ENCODE results near the gene RBM17. TPM values are rescaled to one million over a fixed set of nuclear protein-coding genes. Genes with fewer than 3 reads are reported as not detected.

The RBM17 gene
- total RNA-seq, 1 experiment from 2014 or later, result 129 TPM

DNA sequence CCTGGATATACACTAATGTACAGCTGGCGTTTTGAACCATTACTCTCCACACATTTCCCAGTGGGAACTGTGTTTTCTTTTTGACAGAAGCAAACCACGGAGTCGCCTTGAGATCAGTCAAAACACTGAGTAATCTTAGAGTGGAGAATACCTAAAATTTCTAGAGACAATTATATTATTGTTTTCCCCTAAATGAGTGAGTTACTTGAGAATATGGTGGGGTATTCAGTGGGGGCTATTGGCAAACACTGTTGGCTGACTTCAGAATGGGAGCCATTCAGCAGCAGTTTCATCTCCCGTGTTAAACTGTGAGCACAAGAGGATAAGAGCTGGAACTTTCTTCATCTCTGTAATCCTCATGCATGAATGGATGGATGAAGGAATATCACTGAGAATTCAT is 32.9 kb upstream of the RBM17 start:
- no peak for TF ChIP-seq TCF7L2 (IDR thresholded peaks at IDR 0.05; ENCODE audit: borderline replicate concordance, extremely low read depth, insufficient read depth, insufficient read length)
- TF ChIP-seq SRF (IDR thresholded peaks at IDR 0.05; ENCODE audit: low read depth), result no peak
- no peak for TF ChIP-seq POLR2A (IDR thresholded peaks at IDR 0.05; ENCODE audit: borderline replicate concordance, extremely low read depth, insufficient read depth, insufficient read length)
- DNase-seq (ENCODE audit: low read depth, low spot score), result no peak
- RAD21 ChIA-PET (ENCODE audit: low non-redundant PET in 1 of 2, low total read pairs in 2 of 2, uncharacterized antibody in 2 of 2, unreplicated experiment in 2 of 2), result no interaction called here
- POLR2A ChIA-PET, result no interaction called here
- Histone ChIP-seq H3K4me3 (replicated peaks in 1 of 2; ENCODE audit: low read depth in 1 of 2, low read length in 2 of 2) (no peak overlapping the region), H3K27me3 (ENCODE audit: insufficient read depth, low read length) (peaks cover 19% of the 10 kb centered on the region; the same call in 1 of the 2 replicates), H2AFZ (ENCODE audit: low read depth, low read length, poor library complexity, severe bottlenecking) (no peak overlapping the region), H3K27ac (ENCODE audit: low read depth, low read length) (no peak overlapping the region), H3K4me2 (ENCODE audit: low read length) (no peak overlapping the region), H4K20me1 (ENCODE audit: insufficient read depth) (no peaks in the 10 kb centered on the region), H3K9ac (ENCODE audit: low read length) (no peak overlapping the region), H3K9me2 (ENCODE audit: insufficient read depth) (no peaks in the 10 kb centered on the region), H3K79me2 (ENCODE audit: insufficient read depth, low read length) (no peaks in the 10 kb centered on the region), H3K4me1 (ENCODE audit: control insufficient read depth in 1 of 2, insufficient read depth in 2 of 2, low read length in 2 of 2) (peaks cover 10 to 23% of the 10 kb centered on the region in 2 experiments; a peak in 3 of 4 replicates), H3K9me3 (ENCODE audit: control insufficient read depth in 1 of 2, insufficient read depth in 1 of 2, low read depth in 1 of 2, low read length in 2 of 2) (no peaks in the 10 kb centered on the region), H3K36me3 (ENCODE audit: control insufficient read depth in 1 of 2, insufficient read depth in 2 of 2, low read length in 2 of 2) (no peaks in the 10 kb centered on the region)
- intact Hi-C loops (cut with micrococcal nuclease), result no loop called here
- ATAC-seq, result no peak
- CTCF ChIA-PET, result no interaction called here
- no TSS peak for BruUV-seq (replicated peaks)

DNA sequence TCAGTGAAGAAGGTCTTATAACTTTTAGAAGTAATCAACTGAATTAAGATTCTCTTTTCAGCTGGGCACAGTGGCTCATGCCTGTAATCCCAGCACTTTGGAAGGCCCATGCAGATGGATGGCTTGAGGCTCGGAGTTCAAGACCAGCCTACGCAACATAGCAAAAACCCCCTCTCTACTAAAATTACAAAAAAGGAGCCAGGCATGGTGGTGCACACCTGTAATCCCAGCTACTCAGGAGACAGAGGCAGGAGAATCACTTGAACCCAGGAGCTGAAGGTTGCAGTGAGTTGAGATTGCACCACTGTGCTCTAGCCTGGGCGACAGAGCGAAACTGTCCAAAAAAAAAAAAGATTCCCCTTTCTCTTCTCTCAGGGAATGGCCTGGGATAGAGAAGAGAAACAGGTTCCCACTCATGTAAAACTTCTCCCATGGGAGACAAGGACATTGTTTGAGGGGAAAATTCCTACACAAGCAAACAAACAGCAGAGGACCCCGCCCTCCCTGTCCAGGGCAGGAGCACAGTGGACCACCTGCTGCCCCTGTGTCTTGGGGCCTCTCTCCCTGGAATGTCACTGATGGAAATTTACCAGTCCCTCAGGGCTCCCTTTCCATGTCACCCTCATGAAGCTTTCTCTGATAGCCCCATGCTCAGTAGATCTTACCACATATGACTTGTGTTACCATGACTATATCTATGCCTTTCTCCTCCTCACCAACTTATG is 32.3 kb upstream of the RBM17 start:
- no peak for TF ChIP-seq SP1 (IDR thresholded peaks at IDR 0.05; ENCODE audit: low read depth)
- Histone ChIP-seq H3K9me2 (ENCODE audit: insufficient read depth) (no peaks in the 10 kb centered on the region), H3K36me3 (ENCODE audit: control insufficient read depth in 1 of 2, insufficient read depth in 2 of 2, low read length in 2 of 2) (no peaks in the 10 kb centered on the region), H3K4me3 (replicated peaks in 1 of 2; ENCODE audit: low read depth in 1 of 2, low read length in 2 of 2) (no peak overlapping the region), H3K79me2 (ENCODE audit: insufficient read depth, low read length) (no peaks in the 10 kb centered on the region), H3K27me3 (ENCODE audit: insufficient read depth, low read length) (peaks cover 19% of the 10 kb centered on the region; the same call in 1 of the 2 replicates), H3K4me1 (ENCODE audit: control insufficient read depth in 1 of 2, insufficient read depth in 2 of 2, low read length in 2 of 2) (peaks cover 10 to 20% of the 10 kb centered on the region in 2 experiments; a peak in 3 of 4 replicates), H4K20me1 (ENCODE audit: insufficient read depth) (no peaks in the 10 kb centered on the region), H3K9me3 (ENCODE audit: control insufficient read depth in 1 of 2, insufficient read depth in 1 of 2, low read depth in 1 of 2, low read length in 2 of 2) (no peaks in the 10 kb centered on the region), H3K9ac (ENCODE audit: low read length) (no peak overlapping the region), H3K27ac (ENCODE audit: low read depth, low read length) (no peak overlapping the region), H2AFZ (ENCODE audit: low read depth, low read length, poor library complexity, severe bottlenecking) (no peak overlapping the region), H3K4me2 (ENCODE audit: low read length) (no peak overlapping the region)
- no TSS peak for BruUV-seq (replicated peaks)
- no peak for ATAC-seq
- ChIA-PET POLR2A (no interaction called here), CTCF (no interaction called here), RAD21 (ENCODE audit: low non-redundant PET in 1 of 2, low total read pairs in 2 of 2, uncharacterized antibody in 2 of 2, unreplicated experiment in 2 of 2) (no interaction called here)
- intact Hi-C loops (cut with micrococcal nuclease), result no loop called here
- no peak for DNase-seq (ENCODE audit: low read depth, low spot score)

All from HCT116 (cell line).